A549 (cell line): ENCODE data around the gene TNS1. TPM values are rescaled to one million over a fixed set of nuclear protein-coding genes. Genes with fewer than 3 reads are reported as not detected.
A peak's percentile ranks its signal among the peaks of the same experiment; 100 is the strongest.

Source experiments
- ATAC-seq, 2 experiments: fragments of 200-7000 bp in 1 of 2; fragments of >200 bp in 1 of 2; cut with Nextera tagmentation in 1 of 2; cut with Tn5 transposase in 1 of 2; 3 replicates each; pipeline versions ENCODE4 v1.8.0 to v1.9.1; 2018 to 2020; ENCODE audit warnings: mild to moderate bottlenecking in 1 of 2, moderate library complexity in 1 of 2
- CTCF ChIA-PET: fragments of 300-600 bp; sonication (Branson Sonifier 250); formaldehyde crosslinking; extraction: SDS; loops from one replicate; lab custom pipeline; 2021; ENCODE audit warnings: antibody characterized with exemption, inconsistent platforms; lab: Yijun Ruan, JAX
- POLR2A ChIA-PET: fragments of 350-600 bp; formaldehyde crosslinking; extraction: SDS; loops from one replicate; lab custom pipeline; 2021; ENCODE audit warnings: antibody characterized with exemption, inconsistent platforms; lab: Yijun Ruan, JAX
- DNase-seq, 2 experiments: peaks; one replicate each; pipeline versions ENCODE4 v3.0.0 to v3.0.0-alpha.2; 2011 to 2016; ENCODE audit warnings: low read depth in 1 of 2, low spot score in 1 of 2
- FAIRE-seq: peaks from 2 replicates; lab custom pipeline; 2011; peaks lifted over from hg19 to GRCh38; lab: Jason Lieb, UNC
- H3K27ac ChIP-seq, 2 experiments: fragments of >200 bp; sonication (Bioruptor Twin); formaldehyde crosslinking; 3 replicates each; pipeline ENCODE4 v1.5.1; 2016 to 2017
- H3K4me1 ChIP-seq: fragments of >200 bp; sonication (Bioruptor Twin); formaldehyde crosslinking; 3 replicates; pipeline ENCODE4 v1.6.1; 2016
- H3K4me2 ChIP-seq: fragments of >200 bp; sonication (Bioruptor Twin); formaldehyde crosslinking; 3 replicates; pipeline ENCODE4 v1.6.1; 2016
- H3K4me3 ChIP-seq: fragments of >200 bp; sonication (Bioruptor Twin); formaldehyde crosslinking; 3 replicates; pipeline ENCODE4 v1.5.1; 2016
- H3K9me3 ChIP-seq: fragments of >200 bp; sonication (Bioruptor Twin); formaldehyde crosslinking; 3 replicates; pipeline ENCODE4 v1.6.1; 2016
- CHD2 ChIP-seq: fragments of 150-350 bp; IDR thresholded peaks from 2 replicates; pipeline ENCODE4 v1.6.1; 2014; ENCODE audit warnings: low read length; ENCODE audit not compliant: partially characterized antibody
- EHF ChIP-seq: fragments of 250-450 bp; sonication (Bioruptor Pico); IDR thresholded peaks from 2 replicates; pipeline ENCODE4 v1.5.0; 2020; ENCODE audit warnings: mild to moderate bottlenecking
- EP300 ChIP-seq, 2 experiments: fragments of >200 bp; sonication (Bioruptor Twin); formaldehyde crosslinking; IDR thresholded peaks; 2 replicates in 1 of 2; 3 replicates in 1 of 2; pipeline ENCODE4 v1.6.1; 2016 to 2017
- FOSL2 ChIP-seq, 2 experiments: fragments of 450-650 bp in 1 of 2; fragments of >200 bp in 1 of 2; sonication (Bioruptor Twin) in 1 of 2; formaldehyde crosslinking; IDR thresholded peaks; 2 replicates each; pipeline versions ENCODE4 v1.5.0 to v1.6.1; 2016 to 2020; ENCODE audit warnings: mild to moderate bottlenecking in 1 of 2, moderate library complexity in 1 of 2
- GATA3 ChIP-seq: IDR thresholded peaks from 2 replicates; pipeline ENCODE4 v1.6.1; 2012; ENCODE audit warnings: borderline replicate concordance
- HOXB13 ChIP-seq: fragments of 250-450 bp; sonication (Bioruptor Pico); IDR thresholded peaks from 2 replicates; pipeline ENCODE4 v1.5.0; 2020; ENCODE audit warnings: low read depth, mild to moderate bottlenecking, moderate library complexity
- HOXB5 ChIP-seq: fragments of 250-450 bp; sonication (Bioruptor Pico); IDR thresholded peaks from 2 replicates; pipeline ENCODE4 v1.5.0; 2020; ENCODE audit warnings: mild to moderate bottlenecking, moderate library complexity
- JUN ChIP-seq, 2 experiments: fragments of >200 bp; sonication (Bioruptor Twin); formaldehyde crosslinking; IDR thresholded peaks; 2 replicates in 1 of 2; 3 replicates in 1 of 2; pipeline ENCODE4 v1.6.1; 2016 to 2017
- KDM1A ChIP-seq: fragments of 200-600 bp; sonication (generic); IDR thresholded peaks from 2 replicates; pipeline ENCODE4 v1.6.1; 2016; ENCODE audit warnings: low read depth, mild to moderate bottlenecking
- MAFK ChIP-seq: fragments of 450-650 bp; IDR thresholded peaks from 2 replicates; pipeline ENCODE4 v1.6.1; 2014; ENCODE audit not compliant: partially characterized antibody
- MYC ChIP-seq: IDR thresholded peaks from 2 replicates; pipeline ENCODE4 v1.6.1; 2012; ENCODE audit warnings: mild to moderate bottlenecking, inconsistent platforms, low read length, improper control_type of control experiment, borderline replicate concordance
- POLR2AphosphoS2 ChIP-seq: conservative IDR thresholded peaks from 2 replicates; pipeline ENCODE4 v1.6.1; 2012; ENCODE audit warnings: low read length, improper control_type of control experiment, inconsistent platforms
- RARB ChIP-seq: fragments of 250-450 bp; sonication (Bioruptor Pico); IDR thresholded peaks from 2 replicates; pipeline ENCODE4 v1.8.0; 2021; ENCODE audit warnings: mild to moderate bottlenecking, moderate library complexity
- RCOR1 ChIP-seq: fragments of 150-350 bp; IDR thresholded peaks from 2 replicates; pipeline ENCODE4 v1.6.1; 2014; ENCODE audit warnings: antibody characterized with exemption, low read length, low read depth
- RNF2 ChIP-seq: fragments of 200-600 bp; sonication (generic); IDR thresholded peaks from 2 replicates; pipeline ENCODE4 v1.6.1; 2016; ENCODE audit warnings: low read depth, mild to moderate bottlenecking, antibody characterized with exemption, moderate library complexity, borderline replicate concordance
- TFCP2L1 ChIP-seq: fragments of 250-450 bp; sonication (Bioruptor Pico); IDR thresholded peaks from 2 replicates; pipeline ENCODE4 v1.5.0; 2021; ENCODE audit warnings: mild to moderate bottlenecking
- TP53 ChIP-seq: fragments of 250-450 bp; sonication (Bioruptor Pico); IDR thresholded peaks from 2 replicates; pipeline ENCODE4 v1.5.0; 2021; ENCODE audit warnings: mild to moderate bottlenecking, moderate library complexity
- ZFP36 ChIP-seq: fragments of 450-650 bp; IDR thresholded peaks from 2 replicates; pipeline ENCODE4 v1.6.1; 2014; ENCODE audit warnings: borderline replicate concordance; ENCODE audit not compliant: partially characterized antibody
- ZNF302 ChIP-seq: fragments of 250-450 bp; sonication (Bioruptor Pico); IDR thresholded peaks from 2 replicates; pipeline ENCODE4 v1.9.0; 2021; ENCODE audit warnings: inconsistent platforms, mild to moderate bottlenecking, moderate library complexity
- WGBS: methylation state at CpG from one replicate; pipeline ENCODE4 v1.1.6; 2017; ENCODE audit errors: missing lambda C conversion rate; 5-methylcytosine and 5-hydroxymethylcytosine counted together
- polyA plus RNA-seq, 4 experiments: library from polyadenylated mRNA; depleted of rRNA in 3 of 4; stranded (reverse); fragments of >200 nt; fragmentation: RNase III in 1 of 4; extraction: RNeasy Plus Mini Kit Qiagen cat#74134 plus additional on column Dnase treatment in 1 of 4; gene quantifications; 2 replicates in 3 of 4; 3 replicates in 1 of 4; pipeline ENCODE4 v1.2.3, GENCODE V29; 2011 to 2017
- TF ChIP-seq, protein P1 (sequence below): IDR thresholded peaks from 2 replicates; pipeline ENCODE4 v1.6.1; 2012
- TF ChIP-seq, protein P2 (sequence below): fragments of >200 bp; sonication (Bioruptor Twin); formaldehyde crosslinking; IDR thresholded peaks from 3 replicates; pipeline ENCODE4 v1.5.1; 2016
- TF ChIP-seq, protein P3 (sequence below): fragments of >200 bp; sonication (Bioruptor Twin); formaldehyde crosslinking; IDR thresholded peaks from 3 replicates; pipeline ENCODE4 v1.6.1; 2016
- TF ChIP-seq, protein P4 (sequence below): fragments of 150-350 bp; IDR thresholded peaks from 2 replicates; pipeline ENCODE4 v1.6.1; 2014; ENCODE audit warnings: low read depth, mild to moderate bottlenecking, low read length
- TF ChIP-seq, protein P5 (sequence below): fragments of 250-450 bp; sonication (Bioruptor Pico); IDR thresholded peaks from 2 replicates; pipeline ENCODE4 v1.5.0; 2020; ENCODE audit warnings: low read depth, mild to moderate bottlenecking, moderate library complexity
- TF ChIP-seq, protein P6 (sequence below): IDR thresholded peaks from 2 replicates; pipeline ENCODE4 v1.6.1; 2012; ENCODE audit warnings: low read depth, borderline replicate concordance

Gene TNS1
- polyA plus RNA-seq, 2 of the 4 experiments (the other 2 are of a cell fraction) = 4.9 to 10.6 TPM

DNA sequence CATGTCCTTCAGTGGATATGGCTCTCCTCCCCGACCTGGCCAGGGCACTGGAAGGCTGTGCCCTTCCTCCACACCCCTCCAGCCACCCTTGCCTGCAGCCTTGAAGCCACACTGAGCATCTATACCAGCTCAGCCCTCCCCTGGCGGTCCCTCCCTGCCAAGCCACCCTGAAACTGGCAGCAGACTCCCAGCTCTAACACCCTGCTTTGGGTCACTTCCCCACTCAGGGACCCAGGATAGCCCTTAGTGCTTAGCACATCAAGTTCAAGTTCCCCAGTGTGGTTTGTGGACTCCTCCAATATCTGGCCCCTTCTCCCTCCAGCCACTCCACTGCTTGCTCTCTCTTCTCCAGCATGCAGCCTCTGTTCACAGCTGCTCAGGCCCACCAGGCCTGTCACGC lies 89.4 kb downstream of the TNS1 start:
- FAIRE-seq (no peak), ATAC-seq (peak in 1 of 2 experiments; percentile 10; a peak in 1 of 6 replicates), DNase-seq (no peak)
- no peak overlapping the region for H3K4me3 ChIP-seq
- H3K4me2 ChIP-seq = no peak overlapping the region
- H3K4me1 ChIP-seq = peaks cover 54% of the 10 kb centered on the region
- 51% methylated on average over 3 of the region's 3 CpGs for WGBS
- TF ChIP-seq, protein P1, sequence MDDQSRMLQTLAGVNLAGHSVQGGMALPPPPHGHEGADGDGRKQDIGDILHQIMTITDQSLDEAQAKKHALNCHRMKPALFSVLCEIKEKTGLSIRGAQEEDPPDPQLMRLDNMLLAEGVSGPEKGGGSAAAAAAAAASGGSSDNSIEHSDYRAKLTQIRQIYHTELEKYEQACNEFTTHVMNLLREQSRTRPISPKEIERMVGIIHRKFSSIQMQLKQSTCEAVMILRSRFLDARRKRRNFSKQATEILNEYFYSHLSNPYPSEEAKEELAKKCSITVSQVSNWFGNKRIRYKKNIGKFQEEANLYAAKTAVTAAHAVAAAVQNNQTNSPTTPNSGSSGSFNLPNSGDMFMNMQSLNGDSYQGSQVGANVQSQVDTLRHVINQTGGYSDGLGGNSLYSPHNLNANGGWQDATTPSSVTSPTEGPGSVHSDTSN = no peak
- TF ChIP-seq, protein P2, sequence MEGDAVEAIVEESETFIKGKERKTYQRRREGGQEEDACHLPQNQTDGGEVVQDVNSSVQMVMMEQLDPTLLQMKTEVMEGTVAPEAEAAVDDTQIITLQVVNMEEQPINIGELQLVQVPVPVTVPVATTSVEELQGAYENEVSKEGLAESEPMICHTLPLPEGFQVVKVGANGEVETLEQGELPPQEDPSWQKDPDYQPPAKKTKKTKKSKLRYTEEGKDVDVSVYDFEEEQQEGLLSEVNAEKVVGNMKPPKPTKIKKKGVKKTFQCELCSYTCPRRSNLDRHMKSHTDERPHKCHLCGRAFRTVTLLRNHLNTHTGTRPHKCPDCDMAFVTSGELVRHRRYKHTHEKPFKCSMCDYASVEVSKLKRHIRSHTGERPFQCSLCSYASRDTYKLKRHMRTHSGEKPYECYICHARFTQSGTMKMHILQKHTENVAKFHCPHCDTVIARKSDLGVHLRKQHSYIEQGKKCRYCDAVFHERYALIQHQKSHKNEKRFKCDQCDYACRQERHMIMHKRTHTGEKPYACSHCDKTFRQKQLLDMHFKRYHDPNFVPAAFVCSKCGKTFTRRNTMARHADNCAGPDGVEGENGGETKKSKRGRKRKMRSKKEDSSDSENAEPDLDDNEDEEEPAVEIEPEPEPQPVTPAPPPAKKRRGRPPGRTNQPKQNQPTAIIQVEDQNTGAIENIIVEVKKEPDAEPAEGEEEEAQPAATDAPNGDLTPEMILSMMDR = no peak
- no peak for TF ChIP-seq RNF2
- no peak for TF ChIP-seq TP53
- TF ChIP-seq ZNF302 (CRISPR knock-in tag) = no peak
- TF ChIP-seq MAFK = no peak
- TF ChIP-seq POLR2AphosphoS2 = no peak
- TF ChIP-seq ZFP36 = no peak
- TF ChIP-seq, protein P3, sequence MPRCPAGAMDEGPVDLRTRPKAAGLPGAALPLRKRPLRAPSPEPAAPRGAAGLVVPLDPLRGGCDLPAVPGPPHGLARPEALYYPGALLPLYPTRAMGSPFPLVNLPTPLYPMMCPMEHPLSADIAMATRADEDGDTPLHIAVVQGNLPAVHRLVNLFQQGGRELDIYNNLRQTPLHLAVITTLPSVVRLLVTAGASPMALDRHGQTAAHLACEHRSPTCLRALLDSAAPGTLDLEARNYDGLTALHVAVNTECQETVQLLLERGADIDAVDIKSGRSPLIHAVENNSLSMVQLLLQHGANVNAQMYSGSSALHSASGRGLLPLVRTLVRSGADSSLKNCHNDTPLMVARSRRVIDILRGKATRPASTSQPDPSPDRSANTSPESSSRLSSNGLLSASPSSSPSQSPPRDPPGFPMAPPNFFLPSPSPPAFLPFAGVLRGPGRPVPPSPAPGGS = no peak
- no peak for TF ChIP-seq HOXB13
- no peak for TF ChIP-seq HOXB5 (CRISPR knock-in tag)
- no peak for TF ChIP-seq JUN (IDR thresholded peaks at IDR 0.05)
- no peak for TF ChIP-seq EP300 (IDR thresholded peaks at IDR 0.05)
- no peak for TF ChIP-seq RARB (CRISPR knock-in tag)
- no peak for TF ChIP-seq RCOR1
- no peak for TF ChIP-seq CHD2
- TF ChIP-seq, protein P4, sequence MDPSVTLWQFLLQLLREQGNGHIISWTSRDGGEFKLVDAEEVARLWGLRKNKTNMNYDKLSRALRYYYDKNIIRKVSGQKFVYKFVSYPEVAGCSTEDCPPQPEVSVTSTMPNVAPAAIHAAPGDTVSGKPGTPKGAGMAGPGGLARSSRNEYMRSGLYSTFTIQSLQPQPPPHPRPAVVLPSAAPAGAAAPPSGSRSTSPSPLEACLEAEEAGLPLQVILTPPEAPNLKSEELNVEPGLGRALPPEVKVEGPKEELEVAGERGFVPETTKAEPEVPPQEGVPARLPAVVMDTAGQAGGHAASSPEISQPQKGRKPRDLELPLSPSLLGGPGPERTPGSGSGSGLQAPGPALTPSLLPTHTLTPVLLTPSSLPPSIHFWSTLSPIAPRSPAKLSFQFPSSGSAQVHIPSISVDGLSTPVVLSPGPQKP = no peak
- TF ChIP-seq, protein P5, sequence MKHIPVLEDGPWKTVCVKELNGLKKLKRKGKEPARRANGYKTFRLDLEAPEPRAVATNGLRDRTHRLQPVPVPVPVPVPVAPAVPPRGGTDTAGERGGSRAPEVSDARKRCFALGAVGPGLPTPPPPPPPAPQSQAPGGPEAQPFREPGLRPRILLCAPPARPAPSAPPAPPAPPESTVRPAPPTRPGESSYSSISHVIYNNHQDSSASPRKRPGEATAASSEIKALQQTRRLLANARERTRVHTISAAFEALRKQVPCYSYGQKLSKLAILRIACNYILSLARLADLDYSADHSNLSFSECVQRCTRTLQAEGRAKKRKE (CRISPR knock-in tag) = no peak
- ChIA-PET CTCF (interaction anchor here (1.2 to 1.4 kb wide), 2 partner anchors 9 to 27 kb away, joined by 3 to 4 read pairs; no protein-coding TSS in a partner anchor), POLR2A (no interaction called here)
- peak overlapping the region in 1 of 2 experiments; percentile 69; a peak in 3 of 6 replicates for H3K27ac ChIP-seq
- no peaks in the 10 kb centered on the region for H3K9me3 ChIP-seq

DNA sequence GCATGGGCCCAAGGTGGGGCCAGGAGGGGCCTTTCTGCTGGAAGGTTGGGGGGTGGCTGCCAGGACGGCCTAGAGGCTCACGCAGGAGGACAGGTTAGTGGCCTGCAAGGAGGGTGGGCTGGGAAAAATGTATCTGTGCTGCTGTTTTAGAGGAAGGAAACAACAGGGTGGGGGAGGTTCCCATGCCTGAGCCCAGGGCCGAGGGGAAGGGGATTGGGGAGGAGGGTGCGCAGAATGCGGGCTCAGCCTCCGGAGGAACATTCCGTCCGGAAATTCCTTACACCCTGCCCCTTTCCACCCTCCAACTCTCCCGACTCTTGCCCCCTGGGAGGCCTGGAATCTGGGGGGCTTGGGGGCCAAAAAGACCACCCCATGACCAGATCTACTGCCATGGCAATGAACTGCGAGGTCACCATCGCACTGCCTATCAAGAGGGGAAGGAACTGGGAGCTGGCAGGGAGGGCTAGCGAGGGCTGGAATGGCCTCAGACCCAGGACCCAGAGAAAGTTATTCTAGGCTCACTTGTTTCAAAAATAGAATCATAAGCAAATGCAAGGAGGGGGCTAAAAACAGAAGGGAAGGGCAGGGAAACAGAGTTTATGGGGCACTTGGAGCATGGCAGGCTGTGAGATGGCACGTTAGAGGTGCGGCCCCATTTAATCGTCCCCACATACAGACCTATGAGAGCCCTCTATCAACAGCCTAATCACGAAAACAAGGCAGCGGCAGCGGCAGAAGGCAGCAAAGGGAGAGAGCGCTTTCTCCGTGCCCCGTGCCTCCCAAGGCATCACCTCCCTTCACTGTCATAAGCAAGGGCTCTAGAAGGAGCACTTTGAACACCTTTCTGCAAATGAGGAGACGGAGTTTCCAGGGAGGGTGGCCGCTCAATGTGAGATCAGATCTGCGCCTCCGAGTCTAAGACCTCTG lies 90.4 kb downstream of the TNS1 start:
- Histone ChIP-seq H3K9me3 (no peaks in the 10 kb centered on the region), H3K27ac (peak overlapping the region; percentile 13 to 69; a peak in 5 of 6 replicates), H3K4me2 (no peak overlapping the region), H3K4me1 (peaks cover 43% of the 10 kb centered on the region), H3K4me3 (no peak overlapping the region)
- POLR2A ChIA-PET = no interaction called here
- WGBS = 85% methylated on average over 25 of the region's 25 CpGs
- FAIRE-seq = no peak
- no peak for ATAC-seq
- CTCF ChIA-PET = interaction anchor here (1.0 to 5.1 kb wide), 5 partner anchors 8 to 82 kb away, joined by 3 to 28 read pairs (median 4); no protein-coding TSS in a partner anchor
- DNase-seq = no peak
- TF ChIP-seq KDM1A (no peak), FOSL2 (IDR thresholded peaks at IDR 0.05) (no peak), FOSL2 (CRISPR knock-in tag; IDR thresholded peaks at IDR 0.05) (no peak), MYC (no peak), ZFP36 (no peak), EHF (CRISPR knock-in tag) (no peak), TFCP2L1 (CRISPR knock-in tag) (no peak), GATA3 (no peak), RCOR1 (no peak)
- TF ChIP-seq, protein P2 = no peak
- TF ChIP-seq, protein P6, sequence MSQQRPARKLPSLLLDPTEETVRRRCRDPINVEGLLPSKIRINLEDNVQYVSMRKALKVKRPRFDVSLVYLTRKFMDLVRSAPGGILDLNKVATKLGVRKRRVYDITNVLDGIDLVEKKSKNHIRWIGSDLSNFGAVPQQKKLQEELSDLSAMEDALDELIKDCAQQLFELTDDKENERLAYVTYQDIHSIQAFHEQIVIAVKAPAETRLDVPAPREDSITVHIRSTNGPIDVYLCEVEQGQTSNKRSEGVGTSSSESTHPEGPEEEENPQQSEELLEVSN = no peak
